Fibroblast of pulmonary artery (primary cell): ENCODE measurements around the gene PITHD1.
"Not testable (repeated sequence)": the region's sequence is repeated elsewhere in the genome, so short reads cannot be mapped to it uniquely, and the experiment has no call there.

Experiments
- DNase-seq: peaks from one replicate; pipeline ENCODE4 v3.0.0-alpha.2; 2010; ENCODE audit warnings: low read depth
- H3K4me3 ChIP-seq: replicated peaks from 2 replicates; pipeline ENCODE4 v1.5.1; 2011; ENCODE audit warnings: low read depth, mild to moderate bottlenecking, control low read depth, low read length, moderate library complexity
- CTCF ChIP-seq: IDR thresholded peaks from 2 replicates; pipeline ENCODE4 v1.5.1; 2011; ENCODE audit warnings: mild to moderate bottlenecking, control low read depth, low read length, inconsistent platforms; ENCODE audit errors: missing control alignments

The PITHD1 gene

GRCh38 chr1:23817633-23818032 is 39.4 kb downstream of the PITHD1 start:
- no peak for DNase-seq
- H3K4me3 ChIP-seq, result no peak overlapping the region
- TF ChIP-seq CTCF, result no peak

- DNase-seq, result no peak
- no peak for TF ChIP-seq CTCF
- peak overlapping the region; percentile 85 for H3K4me3 ChIP-seq
Measured at GRCh38 chr1:23823767-23824166, 45.5 kb downstream of the PITHD1 start.

- peak overlapping the region; percentile 85 for H3K4me3 ChIP-seq
- TF ChIP-seq CTCF, result no peak
- DNase-seq, result no peak
Measured at GRCh38 chr1:23824711-23825075, 46.5 kb downstream of the PITHD1 start.

GRCh38 chr1:23825076-23825761 is 47.0 kb downstream of the PITHD1 start, which contains the start of gene HMGCL:
TSS of gene HMGCL (minus strand) at chr1:23825429. CDS start at chr1:23825415, 14 bp downstream.
- peak; percentile 90 for DNase-seq
- peak within 1 kb of the TSS; percentile 85 for H3K4me3 ChIP-seq
- no peak for TF ChIP-seq CTCF

GRCh38 chr1:23825762-23826522 is 47.7 kb downstream of the PITHD1 start:
- peak overlapping the region; percentile 85 for H3K4me3 ChIP-seq

GRCh38 chr1:23826590-23826989 is 48.4 kb downstream of the PITHD1 start:
- not testable (repeated sequence) for DNase-seq, H3K4me3 ChIP-seq

More at GRCh38 chr1:23825762-23826522, 47.7 kb downstream of the PITHD1 start:
- no peak for DNase-seq
- TF ChIP-seq CTCF, result no peak

GRCh38 chr1:23827717-23828116 is 49.5 kb downstream of the PITHD1 start:
- H3K4me3 ChIP-seq, result no peak overlapping the region
- TF ChIP-seq CTCF, result no peak
- DNase-seq, result no peak

- H3K4me3 ChIP-seq, result not testable (repeated sequence)
Measured at GRCh38 chr1:23834156-23834555, 55.9 kb downstream of the PITHD1 start.

More at GRCh38 chr1:23834156-23834555, 55.9 kb downstream of the PITHD1 start:
- not testable (repeated sequence) for DNase-seq
